A204.1 (cell line): ENCODE results near the gene PRSS33.

Experiments used
- FAIRE-seq: peaks from 2 replicates; lab custom pipeline; 2012; peaks lifted over from hg19 to GRCh38; lab: Jason Lieb, UNC

PRSS33 gene

DNA sequence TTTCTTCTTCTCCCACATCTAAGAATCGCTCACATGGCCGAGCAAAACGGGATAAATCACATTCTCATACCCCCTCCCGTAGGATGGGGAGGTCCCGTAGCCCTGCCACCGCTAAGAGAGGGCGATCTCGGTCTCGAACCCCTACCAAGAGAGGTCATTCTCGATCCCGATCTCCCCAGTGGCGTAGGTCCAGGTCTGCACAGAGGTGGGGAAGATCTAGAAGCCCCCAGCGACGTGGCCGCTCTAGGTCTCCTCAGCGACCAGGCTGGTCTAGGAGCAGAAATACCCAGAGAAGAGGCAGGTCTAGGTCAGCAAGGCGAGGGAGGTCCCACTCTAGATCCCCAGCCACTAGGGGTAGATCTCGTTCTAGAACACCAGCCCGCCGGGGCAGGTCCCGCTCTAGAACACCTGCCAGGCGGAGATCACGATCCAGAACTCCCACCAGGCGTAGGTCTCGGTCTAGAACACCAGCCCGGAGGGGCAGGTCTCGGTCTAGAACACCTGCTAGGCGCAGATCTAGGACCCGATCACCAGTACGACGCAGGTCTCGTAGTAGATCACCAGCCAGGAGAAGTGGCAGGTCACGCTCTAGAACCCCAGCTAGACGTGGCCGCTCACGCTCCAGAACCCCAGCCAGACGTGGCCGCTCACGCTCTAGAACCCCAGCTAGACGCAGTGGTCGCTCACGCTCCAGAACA lies 25.3 kb downstream of the PRSS33 start:
- no peak for FAIRE-seq

DNA sequence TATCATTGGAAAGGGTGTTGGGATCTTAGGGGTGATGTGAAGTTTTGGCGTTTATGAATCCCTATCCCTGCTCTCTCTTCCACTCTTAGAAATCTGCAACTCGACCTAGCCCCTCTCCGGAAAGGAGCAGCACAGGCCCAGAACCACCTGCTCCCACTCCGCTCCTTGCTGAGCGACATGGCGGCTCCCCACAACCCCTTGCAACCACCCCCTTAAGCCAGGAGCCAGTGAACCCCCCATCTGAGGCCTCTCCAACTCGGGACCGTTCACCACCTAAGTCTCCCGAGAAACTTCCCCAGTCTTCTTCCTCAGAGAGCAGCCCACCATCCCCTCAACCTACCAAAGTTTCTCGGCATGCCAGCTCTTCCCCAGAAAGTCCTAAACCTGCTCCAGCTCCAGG lies 25.9 kb downstream of the PRSS33 start:
- no peak for FAIRE-seq

DNA sequence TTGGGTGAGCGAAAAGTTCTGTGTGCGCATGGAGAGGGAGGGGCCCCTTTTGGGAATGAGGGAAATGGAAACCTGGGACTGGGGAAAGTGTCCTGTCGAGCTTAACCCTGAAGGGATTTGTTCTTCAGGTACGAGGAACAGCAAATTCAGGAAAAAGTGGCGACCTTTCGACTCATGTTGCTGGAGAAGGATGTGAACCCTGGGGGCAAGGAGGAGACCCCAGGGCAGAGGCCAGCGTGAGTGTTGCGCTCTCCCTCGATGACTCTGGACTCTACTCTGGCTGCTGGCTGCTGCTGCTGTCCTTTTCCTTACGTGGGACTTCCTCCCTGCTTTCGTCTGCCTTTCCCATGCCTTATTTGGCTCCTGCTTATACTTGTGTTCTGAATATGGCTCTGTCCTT lies 30.0 kb downstream of the PRSS33 start:
- no peak for FAIRE-seq

DNA sequence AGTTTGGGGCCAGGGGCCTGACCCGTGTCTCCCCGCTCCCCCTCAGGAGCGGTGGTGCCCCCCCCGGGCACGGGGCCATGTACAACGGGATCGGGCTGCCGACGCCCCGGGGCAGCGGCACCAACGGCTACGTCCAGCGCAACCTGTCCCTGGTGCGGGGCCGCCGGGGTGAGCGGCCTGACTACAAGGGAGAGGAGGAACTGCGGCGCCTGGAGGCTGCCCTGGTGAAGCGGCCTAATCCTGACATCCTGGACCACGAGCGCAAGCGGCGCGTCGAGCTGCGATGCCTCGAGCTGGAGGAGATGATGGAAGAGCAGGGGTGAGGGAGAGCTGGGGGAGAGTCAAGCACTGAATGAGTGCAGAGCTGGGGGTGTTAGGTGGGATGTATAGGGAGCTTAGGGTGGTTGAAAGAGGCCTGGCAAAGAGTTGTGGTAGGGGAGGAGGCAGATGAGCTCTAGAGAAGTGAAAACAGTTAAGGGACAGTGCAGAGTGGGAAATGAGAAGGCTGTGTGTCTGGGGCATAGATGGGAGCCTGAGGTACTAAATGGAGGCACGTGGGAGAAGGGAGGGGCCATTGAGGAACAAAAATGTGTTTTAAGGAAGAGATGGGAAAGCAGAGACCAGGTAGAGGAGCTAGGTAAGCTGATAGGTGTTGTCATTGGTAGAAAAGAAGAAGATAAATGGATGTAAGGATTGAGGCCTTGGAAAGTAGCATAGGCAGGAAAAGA lies 30.9 kb downstream of the PRSS33 start:
- no peak for FAIRE-seq

DNA sequence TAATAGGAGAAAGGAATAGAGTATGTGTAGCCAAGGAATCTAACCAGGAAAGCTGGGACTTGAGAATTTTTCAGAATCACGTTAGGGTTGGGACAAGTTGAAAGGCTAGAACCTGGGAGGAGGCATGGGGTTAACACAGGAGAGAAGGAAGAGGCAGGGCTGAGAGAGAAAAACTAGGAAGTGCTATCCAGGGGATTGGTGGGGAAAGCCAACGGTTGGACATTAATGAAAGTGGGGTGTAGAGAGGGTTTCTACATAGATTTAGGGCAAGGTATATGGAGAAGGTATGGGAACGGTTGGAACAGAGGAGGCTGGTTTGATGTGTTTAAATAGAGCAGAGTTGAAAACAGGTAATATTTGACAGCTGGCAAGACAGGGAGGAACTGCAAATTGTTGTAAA lies 32.2 kb downstream of the PRSS33 start:
- no peak for FAIRE-seq

DNA sequence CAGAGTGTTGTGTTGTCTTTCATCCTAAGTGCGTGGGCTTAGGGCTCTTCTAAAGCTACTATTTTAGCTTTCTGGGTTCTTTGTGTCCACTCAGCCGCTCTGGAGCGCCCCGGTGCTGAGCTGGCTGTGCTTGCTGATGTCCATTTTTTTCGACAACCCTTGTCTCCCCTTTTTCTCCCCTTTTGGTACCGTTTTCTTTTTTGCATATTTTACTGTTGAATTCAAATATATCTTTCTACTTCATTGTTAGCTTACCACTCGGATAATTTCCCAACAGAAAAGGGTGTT lies 33.7 kb downstream of the PRSS33 start:
- FAIRE-seq: no peak

DNA sequence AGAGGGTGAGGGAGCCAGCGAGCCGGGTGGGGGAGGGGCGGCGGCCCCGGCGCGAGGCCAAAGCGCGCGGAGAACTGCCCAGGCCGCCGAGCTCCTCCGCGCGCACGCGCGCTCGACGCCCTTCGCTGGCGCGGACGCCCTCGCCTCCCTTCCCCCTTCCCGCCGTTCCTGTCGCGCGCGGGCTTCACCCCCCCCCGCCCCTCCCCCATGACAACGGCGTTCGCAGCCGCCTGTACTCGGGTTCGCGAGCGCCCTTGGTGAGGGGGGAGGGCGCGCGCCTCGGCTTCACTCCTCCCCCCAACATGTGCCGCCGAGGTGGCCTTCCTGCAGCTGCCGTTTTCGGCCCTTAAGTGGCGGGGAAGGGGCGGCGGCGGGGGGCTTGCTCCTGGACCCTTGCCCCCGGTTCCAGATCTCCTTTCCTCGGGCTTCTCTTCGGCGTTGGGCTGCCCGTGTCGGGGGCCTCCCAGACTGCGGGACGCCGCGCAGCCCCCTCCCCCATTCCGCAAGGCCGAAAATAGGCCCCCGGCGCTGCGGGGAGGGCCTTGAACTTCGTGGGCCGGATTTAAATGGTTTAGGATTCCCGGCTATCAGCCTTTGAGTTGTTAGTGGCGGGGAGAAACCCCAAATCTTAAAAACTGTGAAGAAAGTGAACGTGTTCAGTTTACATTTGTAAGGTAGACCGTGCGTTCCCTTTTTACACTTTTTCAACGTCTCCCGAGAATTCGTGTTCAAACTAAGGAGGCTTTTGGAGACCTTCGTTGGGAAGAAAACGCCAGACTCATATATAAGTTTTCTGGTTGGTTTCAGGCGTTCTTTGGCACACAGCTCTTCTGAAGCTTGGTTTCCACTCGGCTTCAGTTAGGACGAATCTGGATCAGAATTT lies 34.3 kb downstream of the PRSS33 start:
- FAIRE-seq: no peak

DNA sequence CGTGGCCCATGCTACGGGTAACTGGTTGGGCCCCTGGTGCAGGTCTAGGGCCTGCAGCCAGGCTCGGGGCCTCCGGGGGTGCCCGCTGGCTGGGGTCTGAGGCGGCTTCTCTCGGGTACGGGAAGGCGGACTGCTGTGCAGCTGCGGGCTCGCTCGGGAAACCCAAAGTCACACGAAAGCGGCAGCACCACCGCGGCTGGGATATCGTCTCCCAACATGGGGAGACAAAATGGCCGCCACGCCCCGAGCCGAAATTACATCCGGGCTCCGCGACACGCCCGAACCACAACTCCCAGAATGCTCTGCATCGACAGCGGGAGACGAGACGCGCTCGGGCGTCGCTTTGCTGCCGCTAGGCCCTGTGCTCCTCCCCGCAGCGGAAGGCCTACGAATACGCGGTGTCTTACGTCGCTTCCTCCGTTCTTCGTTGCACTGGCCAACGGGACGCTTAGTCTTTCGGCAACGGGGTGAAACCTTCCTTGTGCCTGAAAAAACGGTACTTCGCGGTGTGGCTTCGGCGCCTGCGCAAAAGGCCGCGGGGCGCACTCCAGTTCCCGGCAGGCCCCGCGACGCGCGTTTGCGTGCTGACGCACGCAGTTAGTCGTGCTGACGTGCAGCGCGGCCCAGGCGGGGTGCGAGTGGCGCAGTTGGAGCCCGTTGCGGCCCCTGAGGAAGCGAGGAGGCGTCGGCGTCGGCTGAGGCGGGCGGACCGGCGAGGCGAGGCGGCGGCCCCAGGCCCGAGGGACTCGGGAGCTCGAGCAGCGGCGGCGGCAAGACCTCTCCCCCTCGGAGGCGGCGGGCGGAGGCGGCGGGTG lies 35.1 kb downstream of the PRSS33 start, which contains the start of gene SRRM2:
Gene SRRM2 (plus strand): TSS at position 604 of the 815 bp plus-strand sequence. CDS start 3,727 bp downstream, outside the sequence.
- no peak for FAIRE-seq

DNA sequence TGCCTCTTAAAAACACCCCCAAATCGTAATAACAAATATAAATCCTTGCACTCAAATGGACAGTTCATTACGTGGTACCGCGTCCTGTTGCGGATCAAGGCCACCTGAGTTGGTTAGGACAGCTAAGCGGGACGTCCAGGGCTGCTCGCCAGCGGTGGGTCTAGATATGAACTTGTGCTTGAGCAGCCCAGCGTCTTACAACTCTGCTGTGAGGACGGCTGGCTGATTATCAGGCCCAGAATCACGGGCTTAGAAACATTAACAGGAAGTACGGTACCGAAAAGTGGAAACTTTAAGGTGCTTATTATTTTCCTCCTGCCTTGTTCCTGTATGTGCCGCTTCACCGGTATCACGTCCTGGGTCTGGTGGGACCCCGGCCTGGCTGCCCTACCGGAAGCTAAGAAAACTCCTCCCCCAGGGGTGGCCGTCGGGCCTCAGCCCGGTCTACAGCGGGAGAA lies 35.8 kb downstream of the PRSS33 start:
- FAIRE-seq: no peak

DNA sequence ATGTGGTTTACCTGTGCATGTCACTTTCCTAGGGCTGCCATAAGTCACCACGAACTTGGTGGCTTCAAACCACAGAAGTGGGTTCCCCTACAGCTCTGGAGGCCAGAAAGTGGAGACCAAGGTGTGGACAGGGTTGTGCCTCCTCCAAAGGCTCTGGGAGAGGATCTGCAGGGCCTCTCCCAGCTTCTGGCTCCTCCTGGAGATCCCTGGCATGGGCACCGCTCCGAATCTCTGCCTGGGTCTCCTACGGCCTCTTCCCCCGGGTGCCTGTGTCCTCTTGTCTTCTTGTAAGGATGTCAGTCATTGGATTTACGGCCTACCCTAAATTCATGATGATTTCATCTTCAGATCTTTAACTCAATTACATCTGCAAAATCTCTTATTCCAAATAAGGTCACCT lies 37.4 kb downstream of the PRSS33 start:
- FAIRE-seq: no peak

DNA sequence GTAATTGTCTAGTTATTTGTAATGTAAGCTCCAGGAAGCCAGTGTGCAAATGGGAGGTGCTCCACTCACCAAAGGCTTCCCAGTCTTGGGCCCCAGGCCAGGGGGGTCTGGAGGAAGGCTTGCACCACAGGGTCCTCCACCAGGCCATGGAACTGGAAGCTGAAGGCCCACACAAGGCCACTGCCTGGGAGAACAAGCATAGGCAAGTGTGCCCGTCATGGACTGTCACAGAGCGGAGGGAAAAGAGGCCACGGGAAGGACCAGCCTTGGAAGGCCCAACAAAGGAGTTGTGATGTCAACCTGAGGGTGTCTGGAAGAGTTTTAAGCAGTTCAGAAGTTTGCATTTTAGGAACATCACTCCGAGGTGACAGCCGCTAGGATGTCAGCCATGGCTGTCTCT lies 37.9 kb downstream of the PRSS33 start:
- no peak for FAIRE-seq

DNA sequence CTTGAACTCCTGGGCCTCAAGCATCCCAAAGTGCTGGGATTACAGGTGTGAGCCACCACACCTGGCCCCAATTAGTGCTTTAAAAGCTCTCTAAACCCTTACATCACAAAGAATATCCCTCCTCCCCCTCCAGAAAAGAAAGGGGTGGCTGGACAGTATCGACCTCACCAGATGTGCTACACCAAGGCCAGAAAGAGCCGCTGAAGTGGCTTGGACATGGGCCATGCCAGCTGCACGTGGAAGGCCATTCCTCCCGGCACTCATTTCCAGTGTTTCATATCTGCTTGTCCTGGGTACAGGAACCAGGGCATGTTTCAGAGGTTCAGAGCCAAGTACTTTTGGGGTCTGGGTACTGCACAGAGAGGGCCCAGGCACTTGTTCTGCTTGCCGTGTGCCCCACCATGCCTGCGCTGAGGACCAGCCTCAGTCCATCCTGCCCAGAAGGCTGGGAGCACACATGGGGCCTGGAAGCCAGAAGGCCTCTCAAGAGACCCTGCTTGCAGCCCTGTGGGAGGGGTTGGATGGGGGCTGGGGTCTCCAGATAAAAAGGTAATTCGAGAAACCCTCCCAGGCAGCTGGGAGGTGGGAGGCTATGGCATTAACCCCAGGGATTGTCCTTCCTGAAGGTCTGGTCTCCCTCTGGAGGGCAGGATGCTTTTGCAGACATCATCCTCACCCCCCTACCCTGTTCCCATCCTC lies 38.5 kb downstream of the PRSS33 start:
- no peak for FAIRE-seq

DNA sequence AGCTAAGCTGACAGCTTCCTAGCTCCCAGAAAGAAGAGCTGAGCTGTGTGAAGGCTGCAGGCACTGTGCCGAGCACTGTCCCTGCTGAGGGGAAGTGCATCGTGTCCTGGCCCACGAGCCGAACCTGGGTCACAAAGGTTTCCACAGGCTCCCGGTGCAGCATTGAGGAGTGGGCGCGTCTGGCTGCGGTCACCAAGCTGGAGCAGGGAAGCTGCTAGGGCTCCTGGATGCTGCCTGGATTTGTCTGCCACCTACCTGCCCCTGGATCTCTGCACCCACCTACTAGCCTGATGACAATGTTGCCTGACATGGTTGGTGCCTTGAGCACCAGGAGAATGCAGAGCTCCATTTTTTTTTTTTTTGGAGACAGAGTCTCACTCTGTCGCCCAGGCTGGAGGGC lies 41.4 kb downstream of the PRSS33 start:
- no peak for FAIRE-seq

DNA sequence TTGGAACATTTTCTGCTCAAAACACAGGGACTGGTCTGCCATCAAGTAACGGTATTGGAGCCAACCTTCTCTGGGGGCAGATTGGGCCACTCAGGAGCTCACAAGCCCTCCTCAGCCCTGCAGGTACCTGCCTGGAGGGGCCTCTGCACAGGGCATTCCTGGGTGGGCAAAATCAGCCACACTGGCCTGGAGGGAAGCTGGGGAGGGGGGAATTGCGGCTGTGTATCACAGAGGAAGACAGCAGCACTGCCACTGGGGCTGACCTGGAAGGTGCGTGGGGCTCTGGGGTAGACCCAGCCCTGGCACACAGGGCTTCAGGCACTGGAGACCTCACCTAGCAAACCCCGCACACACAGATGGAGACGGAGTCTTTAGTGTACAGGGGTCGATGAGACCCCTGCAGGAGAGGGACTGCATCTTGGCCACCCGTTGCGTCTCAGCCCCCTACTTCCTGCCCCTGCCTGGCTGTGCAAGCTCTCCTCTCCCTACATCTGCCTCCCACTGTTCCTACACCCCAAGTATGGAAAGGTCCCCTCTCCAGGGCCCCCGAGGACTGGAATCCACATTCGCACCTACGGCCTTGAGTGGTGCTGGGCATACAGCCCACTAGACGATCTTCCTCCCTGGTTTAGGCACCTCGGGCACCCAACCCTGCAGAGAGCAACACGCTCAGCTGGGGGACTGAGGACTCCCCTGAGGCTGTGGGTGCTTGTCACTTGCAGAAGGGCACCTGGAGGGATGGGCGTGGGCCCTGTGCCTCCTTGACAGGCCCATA lies 42.1 kb downstream of the PRSS33 start:
- FAIRE-seq: no peak

DNA sequence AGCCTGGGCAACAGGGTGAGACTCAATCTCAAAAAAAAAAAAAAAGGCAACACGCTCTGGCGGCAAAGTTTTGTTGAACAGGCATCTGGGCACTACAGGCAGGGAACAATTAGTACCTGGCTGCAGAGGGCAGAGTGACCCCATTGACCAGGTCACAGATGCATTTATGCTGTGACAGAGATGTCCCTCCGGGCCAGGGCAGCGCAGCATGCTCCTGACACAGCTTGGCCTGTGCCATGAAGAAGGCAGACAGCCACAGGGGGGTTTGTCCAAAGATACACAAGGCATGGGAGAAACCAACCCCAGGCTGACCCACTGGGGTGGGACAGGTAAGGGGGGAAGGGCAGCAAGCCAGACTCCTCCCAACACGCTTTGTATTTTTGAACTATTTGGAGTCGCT lies 42.6 kb downstream of the PRSS33 start:
- FAIRE-seq: no peak

DNA sequence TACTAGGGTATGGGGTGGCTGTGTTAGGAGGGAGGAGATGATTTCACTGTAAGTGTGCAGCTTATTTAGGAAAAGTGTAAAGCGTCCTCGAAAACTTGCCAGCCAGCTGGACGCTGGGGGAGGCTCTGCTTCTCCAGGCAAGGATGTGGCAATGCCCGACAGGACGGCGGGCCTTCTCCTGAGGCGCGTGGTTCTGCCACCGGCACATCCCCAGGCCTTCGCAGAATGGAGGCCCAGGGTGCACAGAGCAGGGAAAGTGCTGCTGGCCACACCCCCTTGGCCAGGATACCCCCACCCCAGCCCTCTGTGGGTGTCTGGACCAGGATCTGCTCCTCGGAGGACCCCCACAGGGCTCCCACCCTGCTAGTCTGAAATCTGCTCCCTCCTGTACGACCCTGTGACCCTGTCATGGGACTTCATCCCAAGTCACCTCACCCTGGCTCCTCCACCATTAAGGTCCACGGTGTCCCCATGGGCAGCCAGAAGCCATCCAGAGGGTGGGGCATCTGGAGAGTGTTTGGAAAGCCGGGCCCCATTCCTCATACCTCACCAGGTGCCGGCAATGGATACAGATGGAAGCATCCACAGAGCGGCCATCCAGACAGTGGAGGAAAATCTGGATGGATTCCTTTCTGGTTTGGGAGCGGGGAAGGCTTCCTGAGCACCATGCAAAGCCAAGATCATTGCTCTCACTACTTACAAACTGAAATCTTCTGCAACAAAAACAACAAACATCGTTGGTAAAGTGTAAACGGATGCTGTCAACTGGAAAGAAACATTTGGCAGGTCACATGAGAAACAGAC lies 44.2 kb downstream of the PRSS33 start:
- FAIRE-seq: no peak

DNA sequence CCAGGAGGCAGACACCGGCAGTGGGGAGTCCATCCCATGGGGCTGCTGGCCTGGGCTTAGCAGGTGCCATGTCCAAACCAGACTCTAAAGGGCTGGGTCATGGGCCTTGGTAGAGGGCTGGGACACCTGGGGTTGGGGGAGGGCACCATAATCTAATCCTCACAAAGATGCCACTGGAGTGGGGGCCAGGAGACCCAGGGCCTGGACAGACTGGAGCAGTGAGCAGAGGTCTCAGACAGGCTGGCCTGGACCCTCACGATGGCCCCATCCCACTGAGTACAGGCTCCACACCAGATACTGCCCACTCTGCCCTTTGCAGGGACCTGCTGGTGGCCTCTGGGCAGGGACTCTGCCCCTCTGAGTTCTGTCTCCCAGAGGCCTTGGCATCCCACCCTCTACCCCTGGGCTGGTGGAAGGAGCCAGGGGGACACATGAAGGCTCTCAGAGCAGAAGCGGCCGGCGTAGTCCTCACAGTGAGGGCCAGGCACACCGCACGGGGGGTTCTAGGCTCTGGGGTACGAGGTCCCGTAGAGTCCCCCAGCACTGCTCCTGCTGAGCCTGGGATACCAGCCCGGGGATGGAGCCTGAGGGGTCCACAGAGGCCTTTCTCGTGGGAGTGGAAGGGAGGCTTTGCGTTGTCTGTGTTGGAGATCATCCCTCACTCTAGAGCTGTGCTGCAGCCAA lies 44.9 kb downstream of the PRSS33 start:
- no peak for FAIRE-seq

DNA sequence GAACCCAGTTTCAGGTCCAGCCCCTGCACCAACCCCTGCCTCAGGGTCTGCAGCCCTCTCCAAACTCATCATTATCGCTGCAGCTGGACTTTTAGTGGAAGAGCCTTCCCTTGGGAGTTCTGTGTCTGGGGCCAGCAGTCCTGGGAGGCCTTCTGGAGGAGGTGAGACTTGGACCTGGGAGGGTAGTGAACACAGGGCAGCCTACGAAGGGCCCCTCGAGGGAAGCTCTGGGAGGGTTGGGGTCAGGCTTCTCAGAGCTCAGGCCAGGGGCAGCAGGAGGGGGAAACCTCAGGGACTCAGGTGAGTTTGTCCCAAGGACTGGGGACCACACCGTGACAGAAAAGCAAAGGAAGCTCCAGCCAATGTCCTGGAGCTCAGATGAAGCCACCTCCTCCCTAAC lies 46.2 kb downstream of the PRSS33 start:
- no peak for FAIRE-seq

DNA sequence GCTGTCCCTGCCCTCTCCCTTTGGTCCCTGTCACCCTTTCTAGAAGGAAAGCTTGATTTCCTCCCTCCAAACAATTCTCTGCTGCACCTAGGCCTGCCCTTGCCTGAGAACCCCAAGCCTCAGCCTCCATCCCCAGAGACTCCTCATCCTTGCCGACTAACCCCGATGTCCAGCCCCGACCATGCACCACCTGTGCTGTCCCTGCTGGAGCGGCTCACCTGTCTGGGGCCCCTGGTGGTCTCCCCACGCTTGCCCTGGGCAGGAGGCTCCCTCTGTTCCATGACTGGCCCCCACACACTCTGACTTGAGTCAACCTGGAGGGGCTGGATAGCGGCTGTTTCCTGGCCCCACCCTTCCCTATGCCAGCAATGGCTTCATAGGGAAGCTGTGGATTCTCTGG lies 46.9 kb downstream of the PRSS33 start:
- no peak for FAIRE-seq
